ENCODE measurements around the gene DRAM2. TPM values are rescaled to one million over a fixed set of nuclear protein-coding genes. Genes with fewer than 3 reads are reported as not detected.

The DRAM2 gene
- total RNA-seq, 1 experiment from 2014 or later = 26.4 TPM

- Histone ChIP-seq H2AFZ (ENCODE audit: low read depth, low read length, poor library complexity, severe bottlenecking) (no peak overlapping the region), H3K4me1 (ENCODE audit: control insufficient read depth in 1 of 2, insufficient read depth in 2 of 2, low read length in 2 of 2) (no peaks in the 10 kb centered on the region), H3K9me3 (ENCODE audit: control insufficient read depth in 1 of 2, insufficient read depth in 1 of 2, low read depth in 1 of 2, low read length in 2 of 2) (no peaks in the 10 kb centered on the region), H4K20me1 (ENCODE audit: insufficient read depth) (no peaks in the 10 kb centered on the region), H3K27me3 (ENCODE audit: insufficient read depth, low read length) (no peaks in the 10 kb centered on the region), H3K27ac (ENCODE audit: low read depth, low read length) (no peak overlapping the region), H3K4me3 (replicated peaks in 1 of 2; ENCODE audit: low read depth in 1 of 2, low read length in 2 of 2) (no peak overlapping the region), H3K79me2 (ENCODE audit: insufficient read depth, low read length) (no peaks in the 10 kb centered on the region), H3K36me3 (ENCODE audit: control insufficient read depth in 1 of 2, insufficient read depth in 2 of 2, low read length in 2 of 2) (peaks cover 5 to 17% of the 10 kb centered on the region in 2 experiments; a peak in 2 of 4 replicates), H3K9ac (ENCODE audit: low read length) (no peak overlapping the region), H3K4me2 (ENCODE audit: low read length) (no peak overlapping the region), H3K9me2 (ENCODE audit: insufficient read depth) (no peaks in the 10 kb centered on the region)
- DNase-seq (ENCODE audit: low read depth, low spot score) (no peak), ATAC-seq (no peak)
- TF ChIP-seq RAD21 (IDR thresholded peaks at IDR 0.05; ENCODE audit: low read depth) (no peak), REST (IDR thresholded peaks at IDR 0.05; ENCODE audit: low read depth) (no peak), EGR1 (IDR thresholded peaks at IDR 0.05; ENCODE audit: low read depth) (no peak), ZBTB33 (IDR thresholded peaks at IDR 0.05; ENCODE audit: extremely low read depth, insufficient replicate concordance, low read length) (no peak), FOSL1 (IDR thresholded peaks at IDR 0.05; ENCODE audit: low read depth) (no peak)
- intact Hi-C loops (cut with micrococcal nuclease) = no loop called here
- no TSS peak for BruUV-seq (replicated peaks)
- CTCF ChIA-PET = no interaction called here
- RAD21 ChIA-PET (ENCODE audit: low non-redundant PET in 1 of 2, low total read pairs in 2 of 2, uncharacterized antibody in 2 of 2, unreplicated experiment in 2 of 2) = no interaction called here
- POLR2A ChIA-PET = no interaction called here
These were observed 13.5 kb downstream of the DRAM2 start for GRCh38 chr1:111126354-111126753.
